Stimulated activated CD4-positive, alpha-beta T cell treated with anti-CD3 and anti-CD28 coated beads, Interleukin-1b, Interleukin-23, amount 100 ng/mL, for 24 hours (primary cell): ENCODE data around the gene S100A5.
"Not testable (repeated sequence)": the region's sequence is repeated elsewhere in the genome, so short reads cannot be mapped to it uniquely, and the experiment has no call there.

Experiments
- DNase-seq, 4 experiments: peaks; one replicate each; pipeline ENCODE4 v3.0.0-alpha.2; 2020; ENCODE audit warnings: low read depth in 4 of 4, low spot score in 1 of 4

S100A5 gene, protein sequence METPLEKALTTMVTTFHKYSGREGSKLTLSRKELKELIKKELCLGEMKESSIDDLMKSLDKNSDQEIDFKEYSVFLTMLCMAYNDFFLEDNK

DNA sequence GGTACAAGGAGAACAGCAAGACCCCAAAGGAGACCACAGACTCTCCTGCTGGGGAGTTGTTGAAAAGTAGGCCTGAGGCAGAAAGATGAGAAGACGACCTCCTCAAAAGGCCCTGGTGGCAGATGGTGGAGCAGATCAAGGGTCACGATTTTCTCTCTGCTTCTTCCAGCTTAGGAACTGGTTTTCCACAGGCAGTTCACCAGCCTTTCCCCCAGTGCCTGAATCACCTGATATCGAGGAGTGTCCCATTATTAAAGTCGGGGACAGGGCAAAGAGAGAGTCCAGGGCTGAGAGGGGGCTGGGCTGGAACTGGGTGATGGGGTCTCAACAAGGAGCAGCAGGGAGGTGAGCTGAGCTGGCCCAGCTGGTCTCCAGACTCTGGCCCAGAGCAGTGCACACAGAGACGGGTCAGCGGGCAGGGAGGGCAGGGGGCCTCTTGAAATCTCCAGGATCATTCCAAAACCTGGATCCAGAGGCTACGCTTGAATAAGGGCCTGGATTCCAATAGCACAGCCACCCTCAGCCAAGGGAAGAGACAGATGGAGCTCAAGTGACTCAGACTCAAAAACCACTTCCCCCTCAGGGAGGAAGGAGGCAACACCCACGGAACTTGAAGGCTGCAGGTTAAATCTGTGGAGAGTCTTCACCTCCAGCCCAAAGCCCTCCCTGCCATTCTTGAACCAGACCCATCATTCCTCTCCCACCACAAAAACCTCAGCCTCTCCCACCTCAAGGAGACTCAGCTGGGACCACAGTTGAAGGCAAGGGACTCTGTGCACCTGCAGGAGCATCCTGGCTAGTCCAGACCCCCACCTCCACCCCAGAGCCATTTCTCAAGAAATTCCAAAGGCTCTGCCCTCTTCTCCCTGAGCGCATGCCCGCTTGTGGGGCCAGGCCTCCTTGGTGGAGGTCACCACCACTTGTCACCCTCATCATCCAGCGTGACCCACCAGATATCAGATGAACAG lies at the start of gene S100A5:
TSS of gene S100A5 (minus strand) at position 541 of the 968 bp plus-strand sequence. CDS start 743 bp downstream, outside the sequence.
- DNase-seq: no peak

DNA sequence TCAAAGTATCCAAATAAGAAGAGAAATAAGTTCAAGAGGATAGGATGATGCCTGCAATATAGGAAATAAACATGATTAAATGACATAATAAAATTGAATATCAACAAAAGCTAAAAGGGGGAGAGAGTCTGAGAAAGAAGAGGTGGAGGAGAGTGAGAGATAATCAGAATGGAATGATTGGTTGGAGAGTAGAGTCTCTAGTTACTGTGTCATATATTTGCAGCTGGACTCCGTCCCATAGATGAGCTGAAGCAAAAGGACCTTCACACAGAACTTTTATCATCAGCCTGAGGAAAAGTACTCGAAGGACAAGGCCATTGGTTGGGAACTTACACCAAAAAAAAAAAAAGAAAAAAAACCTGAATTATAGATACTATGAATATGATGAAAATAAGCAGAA lies 47.7 kb upstream of the S100A5 start:
- no peak for DNase-seq

DNA sequence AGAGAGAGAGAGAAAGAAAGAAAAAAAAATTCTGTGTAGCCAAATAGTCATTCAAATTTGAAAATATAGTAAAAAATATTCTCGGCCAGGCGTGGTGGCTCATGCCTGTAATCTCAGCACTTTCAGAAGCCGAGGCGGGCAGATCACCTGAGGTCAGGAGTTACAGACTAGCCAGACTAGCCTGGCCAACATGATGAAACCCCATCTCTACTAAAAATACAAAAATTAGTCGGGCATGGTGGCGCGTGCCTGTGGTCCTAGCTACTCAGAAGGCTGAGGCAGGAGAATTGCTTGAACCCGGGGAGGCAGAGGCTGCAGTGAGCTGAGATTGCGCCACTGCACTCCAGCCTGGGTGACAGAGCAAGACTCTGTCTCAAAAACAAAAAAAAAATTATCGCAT lies 47.3 kb upstream of the S100A5 start:
- not testable (repeated sequence) for DNase-seq

DNA sequence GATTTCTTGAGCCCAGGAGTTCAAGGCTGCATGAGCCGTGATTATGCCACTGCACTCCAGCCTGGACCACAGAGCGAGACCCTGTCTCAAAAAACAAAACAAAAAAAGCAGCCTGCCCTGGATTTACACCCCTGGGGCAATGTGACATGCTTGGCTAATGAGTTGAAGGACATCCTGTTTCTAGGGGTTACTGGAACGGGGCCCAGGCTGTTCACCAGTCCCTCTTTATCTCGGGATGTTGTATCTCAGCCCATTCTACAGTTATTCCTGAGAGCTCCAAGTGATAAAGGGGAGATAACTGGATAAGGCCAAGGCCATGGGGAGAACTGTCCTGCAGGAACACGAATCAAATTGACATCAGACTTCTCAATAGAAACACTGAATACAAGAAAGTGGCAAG lies 46.6 kb upstream of the S100A5 start:
- no peak for DNase-seq

DNA sequence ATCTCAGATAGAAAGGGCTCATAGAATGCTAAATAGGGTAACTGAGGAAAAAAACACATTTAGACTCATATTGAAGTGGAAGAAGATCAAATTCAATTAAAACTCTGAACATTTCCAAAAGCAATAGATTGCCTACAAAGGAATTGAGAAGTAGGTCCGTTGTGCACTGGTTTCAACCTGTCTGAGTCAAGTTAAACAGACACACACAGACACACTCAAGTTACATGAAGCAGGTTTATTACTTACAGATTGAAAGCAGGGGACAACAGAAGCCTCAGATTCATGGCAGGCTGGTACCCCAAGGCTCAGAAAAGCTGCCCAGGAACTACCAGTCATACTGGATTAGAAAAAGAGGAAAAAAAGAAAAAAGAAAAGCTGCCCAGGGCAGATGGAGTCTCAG lies 45.6 kb upstream of the S100A5 start:
- DNase-seq: no peak

DNA sequence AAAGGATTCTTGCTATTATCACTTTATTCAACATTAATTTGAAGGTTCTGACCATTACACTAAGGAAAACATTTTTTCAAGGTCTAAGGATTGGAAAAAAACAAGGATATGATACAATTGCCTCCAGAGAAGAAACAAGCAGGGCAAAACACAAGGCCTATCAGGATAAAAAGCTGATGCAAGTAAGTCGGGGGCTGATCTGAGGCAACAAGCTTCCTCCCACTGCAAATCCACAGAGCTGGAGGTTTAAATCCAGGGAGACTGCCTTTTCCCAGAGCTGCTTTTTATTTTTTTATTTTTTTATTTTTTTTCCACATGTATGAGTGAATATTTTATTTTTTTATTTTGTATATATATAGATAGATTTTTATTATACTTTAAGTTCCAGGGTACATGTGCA lies 44.3 kb upstream of the S100A5 start:
- DNase-seq: no peak

DNA sequence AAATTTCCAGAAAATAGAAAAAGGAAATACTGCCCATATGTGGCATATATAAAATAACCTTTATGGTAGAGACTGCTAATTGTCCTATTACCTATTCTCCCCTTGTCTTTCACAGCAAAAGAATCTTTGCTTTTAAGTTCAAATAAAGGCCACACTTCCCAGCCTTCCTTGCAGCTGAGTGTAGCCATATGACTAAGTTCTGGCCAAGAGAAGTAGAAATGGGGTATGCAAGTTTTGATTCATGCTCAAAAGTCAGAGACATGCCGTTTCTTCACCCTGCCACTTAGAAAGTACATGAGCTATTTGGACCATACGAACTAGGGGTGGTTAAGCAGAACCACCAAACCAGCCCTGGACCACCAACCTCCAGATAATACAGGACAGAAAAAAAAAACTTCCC lies 43.2 kb upstream of the S100A5 start:
- no peak for DNase-seq

DNA sequence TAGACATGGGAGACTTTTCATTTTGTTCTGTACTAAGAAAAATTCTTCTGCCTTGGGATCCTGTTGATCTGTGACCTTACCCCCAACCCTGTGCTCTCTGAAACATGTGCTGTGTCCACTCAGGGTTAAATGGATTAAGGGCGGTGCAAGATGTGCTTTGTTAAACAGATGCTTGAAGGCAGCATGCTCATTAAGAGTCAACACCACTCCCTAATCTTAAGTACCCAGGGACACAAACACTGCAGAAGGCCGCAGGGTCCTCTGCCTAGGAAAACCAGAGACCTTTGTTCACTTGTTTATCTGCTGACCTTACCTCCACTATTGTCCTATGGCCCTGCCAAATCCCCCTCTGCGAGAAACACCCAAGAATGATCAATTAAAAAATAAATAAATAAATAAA lies 42.8 kb upstream of the S100A5 start:
- not testable (repeated sequence) for DNase-seq

DNA sequence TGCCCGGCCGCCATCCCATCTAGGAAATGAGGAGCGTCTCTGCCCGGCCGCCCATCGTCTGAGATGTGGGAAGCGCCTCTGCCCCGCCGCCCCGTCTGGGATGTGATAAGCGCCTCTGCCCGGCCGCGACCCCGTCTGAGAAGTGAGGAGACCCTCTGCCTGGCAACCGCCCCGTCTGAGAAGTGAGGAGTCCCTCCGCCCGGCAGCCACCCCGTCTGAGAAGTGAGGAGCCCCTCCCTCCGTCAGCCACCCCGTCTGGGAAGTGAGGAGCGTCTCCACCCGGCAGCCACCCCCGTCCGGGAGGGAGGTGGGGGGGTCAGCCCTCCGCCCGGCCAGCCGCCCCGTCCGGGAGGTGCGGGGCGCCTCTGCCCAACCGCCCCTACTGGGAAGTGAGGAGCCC lies 42.1 kb upstream of the S100A5 start:
- not testable (repeated sequence) for DNase-seq

DNA sequence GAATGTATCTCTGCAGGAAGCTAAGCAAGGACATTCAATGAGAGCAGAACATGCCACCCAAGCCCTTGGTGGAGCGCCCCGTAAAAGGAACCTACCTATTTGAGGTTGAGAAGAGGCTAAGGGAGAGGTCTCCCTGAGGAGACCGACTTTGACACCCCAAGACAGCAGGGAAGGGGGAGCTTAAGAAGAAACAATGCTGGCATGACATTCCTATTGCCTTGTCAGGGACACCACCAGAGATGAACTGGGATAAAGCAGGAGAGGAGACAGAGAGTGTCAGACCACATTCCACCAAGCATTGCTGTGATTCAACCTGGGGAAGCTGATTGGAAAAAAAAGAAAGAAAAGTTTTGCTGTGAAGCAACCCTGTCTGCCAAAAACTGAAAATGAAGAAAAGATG lies 38.2 kb upstream of the S100A5 start:
- no peak for DNase-seq

DNA sequence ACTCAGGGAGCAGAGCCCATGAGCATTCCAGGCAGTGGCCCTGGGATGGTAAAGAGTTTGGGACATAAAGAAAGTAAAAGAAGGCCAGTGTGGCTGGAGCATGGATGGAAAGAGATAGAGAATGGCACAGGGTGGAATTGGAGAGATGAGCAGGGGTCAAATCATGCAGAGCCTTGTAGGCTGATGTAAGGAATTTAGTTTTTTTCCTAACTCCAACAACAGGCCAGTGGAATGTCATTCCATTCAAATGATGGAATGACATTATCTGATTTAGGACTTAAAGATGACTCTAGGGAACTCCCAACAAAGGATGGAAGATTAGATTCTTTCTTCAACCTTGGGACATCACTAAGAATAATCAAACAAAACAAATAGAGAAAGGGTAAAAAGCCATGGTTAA lies 37.8 kb upstream of the S100A5 start:
- no peak for DNase-seq

DNA sequence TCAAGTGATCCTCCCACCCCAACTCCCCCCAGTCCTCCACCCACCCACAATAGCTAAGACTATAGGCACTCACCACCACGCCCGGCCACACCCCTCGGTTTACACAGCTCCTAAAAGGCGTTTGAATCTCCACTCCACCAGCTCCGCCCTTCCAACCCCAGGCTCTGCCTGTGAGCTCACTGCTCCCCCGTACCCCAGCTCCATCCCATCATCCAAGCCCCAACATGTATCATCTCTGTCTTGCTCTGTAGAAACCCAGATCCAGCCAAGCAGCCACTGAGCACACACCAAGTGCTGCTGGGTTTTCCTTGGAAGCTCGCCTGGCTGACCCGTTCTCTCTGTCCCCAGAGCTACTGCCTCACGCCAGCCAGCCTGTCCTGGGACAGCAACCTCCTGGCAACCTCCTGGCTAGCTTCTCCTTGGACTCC lies 36.9 kb upstream of the S100A5 start:
- no peak for DNase-seq

DNA sequence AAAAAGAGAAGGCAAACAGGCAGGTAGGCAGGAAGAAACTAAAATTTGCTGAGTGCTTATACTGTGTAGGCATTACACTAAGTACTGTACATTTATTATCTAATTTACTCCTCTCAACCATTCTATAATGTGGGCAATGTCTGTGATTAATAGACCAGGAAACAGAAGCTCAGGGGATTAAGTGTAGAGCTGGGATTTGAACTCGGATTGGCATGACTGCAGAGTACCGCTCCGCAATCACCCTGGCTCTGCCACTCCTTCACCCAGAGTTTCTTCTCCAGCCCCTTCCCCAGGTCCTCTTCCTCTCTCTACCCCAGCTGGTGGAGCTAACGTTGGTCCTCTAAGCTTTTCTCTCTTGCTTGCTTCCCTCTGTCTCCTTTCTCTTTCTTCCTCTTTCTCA lies 36.4 kb upstream of the S100A5 start:
- DNase-seq: no peak

DNA sequence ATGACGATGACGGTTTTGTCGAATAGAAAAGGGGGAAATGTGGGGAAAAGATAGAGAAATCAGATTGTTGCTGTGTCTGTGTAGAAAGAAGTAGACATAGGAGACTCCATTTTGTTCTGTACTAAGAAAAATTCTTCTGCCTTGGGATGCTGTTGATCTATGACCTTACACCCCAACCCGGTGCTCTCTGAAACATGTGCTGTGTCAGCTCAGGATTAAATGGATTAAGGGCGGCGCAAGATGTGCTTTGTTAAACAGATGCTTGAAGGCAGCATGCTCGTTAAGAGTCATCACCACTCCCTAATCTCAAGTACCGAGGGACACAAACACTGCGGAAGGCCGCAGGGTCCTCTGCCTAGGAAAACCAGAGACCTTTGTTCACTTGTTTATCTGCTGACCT lies 34.8 kb upstream of the S100A5 start:
- not testable (repeated sequence) for DNase-seq

DNA sequence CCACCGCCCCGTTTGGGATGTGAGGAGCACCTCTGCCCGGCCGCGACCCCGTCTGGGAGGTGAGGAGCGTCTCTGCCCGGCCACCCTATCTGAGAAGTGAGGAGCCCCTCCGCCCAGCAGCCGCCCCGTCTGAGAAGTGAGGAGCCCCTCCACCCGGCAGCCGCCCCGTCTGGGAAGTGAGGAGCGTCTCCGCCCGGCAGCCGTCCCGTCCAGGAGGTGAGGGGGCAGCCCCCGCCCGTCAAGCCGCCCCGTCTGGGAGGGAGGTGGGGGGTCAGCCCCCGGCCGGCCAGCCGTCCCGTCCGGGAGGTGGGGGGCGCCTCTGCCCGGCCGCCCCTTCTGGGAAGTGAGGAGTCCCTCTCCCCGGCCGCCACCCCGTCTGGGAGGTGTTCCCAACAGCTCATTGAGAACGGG lies 34.4 kb upstream of the S100A5 start:
- DNase-seq: not testable (repeated sequence)

DNA sequence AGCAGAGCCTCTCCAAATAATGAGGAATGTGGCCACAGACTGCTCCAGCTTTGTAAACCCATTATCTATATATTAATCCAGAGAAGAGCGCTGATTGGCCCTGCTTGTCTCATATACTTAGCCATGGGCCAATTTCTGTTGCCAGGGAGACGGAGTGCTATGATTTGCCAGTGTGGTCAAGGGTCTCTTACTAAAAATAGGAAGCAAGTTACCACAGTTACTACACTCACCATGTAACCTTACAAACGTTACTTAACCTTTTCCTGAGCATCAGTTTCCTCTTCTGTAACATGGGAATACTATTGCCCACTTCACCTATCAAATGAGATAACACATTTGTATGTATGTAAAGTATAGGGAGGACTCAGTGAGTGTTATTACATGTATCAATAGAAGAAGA lies 32.6 kb upstream of the S100A5 start:
- DNase-seq: no peak

DNA sequence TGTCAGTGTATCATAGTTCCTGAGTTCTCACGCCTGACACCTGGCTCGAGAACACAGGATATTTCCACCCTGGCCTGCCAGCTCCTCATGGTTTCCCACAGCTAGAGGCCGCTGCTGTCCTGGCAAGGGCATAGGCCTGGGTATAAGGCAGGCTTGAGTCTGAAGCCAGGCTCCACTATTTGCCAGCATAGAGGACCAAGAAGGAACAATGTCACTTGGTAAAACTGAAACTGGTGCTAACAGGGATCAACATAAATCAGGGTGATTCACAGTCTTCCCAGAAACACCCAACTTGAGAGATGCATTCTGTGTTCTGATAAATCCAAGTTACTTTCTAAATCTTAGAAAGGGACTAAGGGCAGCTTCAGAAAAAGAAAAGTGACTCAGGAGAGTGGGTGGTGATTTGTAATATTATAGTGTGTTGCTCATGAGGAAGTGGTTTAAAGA lies 31.9 kb upstream of the S100A5 start:
- peak in 2 of 4 experiments; percentile 30 to 51 for DNase-seq

DNA sequence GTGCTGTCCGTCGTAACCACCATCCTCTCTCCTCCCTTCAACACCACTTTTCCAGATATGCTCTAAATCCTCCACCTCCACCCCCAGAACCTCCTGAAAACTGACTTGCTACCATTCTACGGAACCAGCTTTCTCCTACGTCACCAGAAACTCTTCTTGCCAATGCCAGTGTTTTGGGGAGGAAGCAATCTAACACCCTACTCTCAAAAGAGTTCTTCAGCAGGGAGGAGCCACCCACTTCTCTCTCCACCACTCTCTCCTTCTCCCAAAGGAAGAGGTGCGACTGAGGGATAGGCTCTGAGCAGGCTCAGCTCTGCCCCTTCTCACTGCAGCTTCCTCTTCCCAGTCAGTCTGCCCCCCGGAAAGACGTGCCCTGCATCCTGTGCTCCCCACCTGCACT lies 31.0 kb upstream of the S100A5 start:
- DNase-seq: no peak

DNA sequence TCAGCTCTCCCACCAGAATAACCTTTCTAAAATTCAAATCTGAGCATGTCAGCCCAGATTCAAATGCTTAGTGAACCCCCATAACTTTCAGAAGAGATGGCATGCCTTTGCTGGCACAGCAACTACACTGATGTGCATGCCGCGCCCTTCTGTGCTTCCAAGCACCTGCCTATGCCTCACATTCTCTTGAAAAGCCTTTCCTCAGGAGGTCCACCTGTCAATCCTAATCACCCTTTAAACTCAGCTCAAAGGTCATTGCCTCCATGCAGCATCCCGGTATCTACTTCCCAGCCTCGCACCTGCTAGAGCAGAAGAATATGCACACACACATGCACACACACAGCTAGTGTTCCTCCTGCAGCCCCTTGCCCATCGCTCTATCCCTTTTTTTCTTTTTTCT lies 30.1 kb upstream of the S100A5 start:
- DNase-seq: no peak

DNA sequence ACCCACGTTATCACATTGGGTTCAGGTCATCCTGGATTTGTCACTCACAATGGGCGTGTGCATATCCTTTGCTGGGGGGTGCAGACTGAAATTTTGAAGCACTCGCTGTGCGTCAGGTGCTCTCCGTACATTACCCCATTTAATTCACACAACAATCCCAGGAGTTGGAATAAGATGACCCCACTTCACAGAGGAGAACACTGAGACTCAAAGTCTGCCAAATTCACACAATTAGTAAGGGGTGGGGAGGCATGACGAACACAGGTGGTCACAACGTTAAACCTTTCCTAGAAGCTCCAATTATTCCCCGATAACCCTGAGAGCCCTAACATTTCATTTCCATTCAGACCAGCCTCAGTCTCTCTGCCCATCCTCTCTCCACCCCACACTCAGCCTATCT lies 28.7 kb upstream of the S100A5 start:
- no peak for DNase-seq

DNA sequence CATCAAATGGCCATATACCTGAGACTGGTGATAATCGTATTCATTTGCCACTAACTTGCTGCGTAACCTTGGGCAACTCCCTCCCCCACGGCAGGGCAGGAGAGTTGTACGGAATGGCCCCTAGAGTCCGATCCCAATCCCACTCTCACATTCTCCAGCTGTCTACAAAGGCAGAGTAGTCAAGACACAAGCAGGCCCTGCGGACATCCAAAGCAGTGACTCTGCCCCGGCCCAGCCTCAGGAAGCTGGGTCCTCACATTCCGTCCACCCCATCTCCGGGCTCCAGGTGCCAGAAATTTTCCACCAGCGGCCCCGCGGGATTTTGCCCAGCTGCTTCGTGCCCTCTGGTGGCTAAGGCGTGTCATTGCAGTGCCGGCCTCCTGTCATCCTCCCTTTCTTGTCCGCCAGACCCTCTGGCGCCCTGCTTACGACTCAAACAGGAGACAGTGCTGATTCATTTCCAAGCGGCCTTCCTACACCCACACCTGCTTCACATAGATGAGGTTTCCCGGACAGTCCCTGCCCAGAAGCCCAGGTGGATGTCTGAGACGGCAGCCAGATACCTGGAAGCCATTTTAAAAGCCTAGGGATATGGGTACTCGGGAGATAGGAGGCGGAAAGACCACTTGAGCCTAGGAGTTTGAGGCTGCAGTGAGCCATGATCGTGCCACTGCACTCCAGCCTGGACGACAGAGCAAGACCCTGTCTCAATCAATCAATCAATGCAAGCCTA lies 27.8 kb upstream of the S100A5 start:
- DNase-seq: peak; percentile 58 to 83 (median 70)
